ENCODE measurements around the gene REM2. TPM values are rescaled to one million over a fixed set of nuclear protein-coding genes. Genes with fewer than 3 reads are reported as not detected.

REM2 gene, protein sequence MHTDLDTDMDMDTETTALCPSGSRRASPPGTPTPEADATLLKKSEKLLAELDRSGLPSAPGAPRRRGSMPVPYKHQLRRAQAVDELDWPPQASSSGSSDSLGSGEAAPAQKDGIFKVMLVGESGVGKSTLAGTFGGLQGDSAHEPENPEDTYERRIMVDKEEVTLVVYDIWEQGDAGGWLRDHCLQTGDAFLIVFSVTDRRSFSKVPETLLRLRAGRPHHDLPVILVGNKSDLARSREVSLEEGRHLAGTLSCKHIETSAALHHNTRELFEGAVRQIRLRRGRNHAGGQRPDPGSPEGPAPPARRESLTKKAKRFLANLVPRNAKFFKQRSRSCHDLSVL
- total RNA-seq, result 0.43 TPM in 1 of 2 replicates, not detected in the other

DNA sequence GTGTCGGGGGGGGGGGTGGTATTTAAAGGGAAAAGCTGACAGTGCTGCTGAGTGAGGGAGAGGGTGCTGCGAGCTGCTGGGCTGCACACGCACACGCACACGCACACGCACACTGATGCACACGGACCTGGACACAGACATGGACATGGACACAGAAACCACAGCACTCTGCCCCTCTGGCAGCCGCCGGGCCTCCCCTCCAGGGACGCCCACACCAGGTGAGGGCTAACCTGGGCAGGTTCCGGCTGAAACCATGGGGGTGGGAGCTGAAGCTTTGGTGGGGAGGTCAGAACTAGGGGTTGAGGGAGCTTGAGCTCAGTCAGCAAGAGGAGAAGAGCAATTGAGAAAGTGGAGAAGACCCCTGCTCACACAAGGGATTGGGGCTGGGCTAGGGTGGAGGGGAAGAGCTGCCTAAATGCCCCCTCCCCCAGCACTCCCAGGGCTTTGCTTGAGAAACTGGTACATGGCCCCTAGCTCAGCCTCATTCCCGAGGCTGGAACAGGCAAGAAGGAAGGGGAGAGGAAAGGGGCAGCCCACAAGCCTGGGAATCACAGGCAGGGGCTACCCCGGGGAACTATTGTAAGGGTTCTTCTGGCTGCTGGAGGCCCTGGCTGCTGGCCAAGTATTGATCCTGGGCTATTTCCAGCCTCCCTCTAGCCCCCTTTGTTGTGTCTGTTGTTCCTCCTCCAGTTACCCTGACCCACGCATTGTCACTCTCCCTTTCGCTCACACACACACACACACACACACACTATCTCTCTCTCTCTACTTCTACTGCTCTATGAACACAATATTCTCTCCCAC lies at the start of gene REM2:
Gene REM2 (plus strand): TSS at position 50 of the 804 bp plus-strand sequence. CDS start 66 bp downstream, at position 116.

DNA sequence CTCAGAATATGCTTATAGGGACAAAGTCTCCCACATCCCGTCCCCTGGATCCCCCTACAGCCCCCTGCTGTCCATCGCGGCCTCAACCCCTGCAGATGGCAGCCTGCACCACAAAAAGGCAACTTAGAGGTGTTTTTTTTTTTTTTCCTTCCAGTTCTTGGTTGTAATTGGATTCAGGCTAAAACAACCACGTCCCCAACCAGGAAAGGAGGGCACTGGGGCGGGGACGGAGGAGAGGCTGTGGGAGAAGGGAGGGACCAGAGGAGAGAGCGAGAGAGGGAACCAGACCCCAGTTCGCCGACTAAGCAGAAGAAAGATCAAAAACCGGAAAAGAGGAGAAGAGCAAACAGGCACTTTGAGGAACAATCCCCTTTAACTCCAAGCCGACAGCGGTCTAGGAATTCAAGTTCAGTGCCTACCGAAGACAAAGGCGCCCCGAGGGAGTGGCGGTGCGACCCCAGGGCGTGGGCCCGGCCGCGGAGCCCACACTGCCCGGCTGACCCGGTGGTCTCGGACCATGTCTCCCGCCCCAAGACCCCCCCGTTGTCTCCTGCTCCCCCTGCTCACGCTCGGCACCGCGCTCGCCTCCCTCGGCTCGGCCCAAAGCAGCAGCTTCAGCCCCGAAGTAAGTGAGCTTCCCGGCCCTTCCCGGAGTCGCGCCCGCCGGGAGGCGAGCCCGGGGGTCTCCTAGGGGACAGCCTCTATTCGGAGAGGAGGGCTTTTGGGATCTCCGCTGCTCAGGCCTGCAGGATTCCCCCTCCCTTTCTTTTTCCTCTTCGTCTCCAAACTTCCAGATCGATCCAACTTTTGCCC lies 46.5 kb upstream of the REM2 start, which contains the start of gene MMP14:
Gene MMP14 (plus strand): TSS at position 285 of the 813 bp plus-strand sequence. CDS start 233 bp downstream, at position 518.

GRCh38 chr14:22871224-22872032 lies 11.6 kb upstream of the REM2 start, which contains the start of gene LRP10:
TSS of gene LRP10 (plus strand) at chr14:22871740. CDS start at chr14:22872304, 564 bp downstream.

DNA sequence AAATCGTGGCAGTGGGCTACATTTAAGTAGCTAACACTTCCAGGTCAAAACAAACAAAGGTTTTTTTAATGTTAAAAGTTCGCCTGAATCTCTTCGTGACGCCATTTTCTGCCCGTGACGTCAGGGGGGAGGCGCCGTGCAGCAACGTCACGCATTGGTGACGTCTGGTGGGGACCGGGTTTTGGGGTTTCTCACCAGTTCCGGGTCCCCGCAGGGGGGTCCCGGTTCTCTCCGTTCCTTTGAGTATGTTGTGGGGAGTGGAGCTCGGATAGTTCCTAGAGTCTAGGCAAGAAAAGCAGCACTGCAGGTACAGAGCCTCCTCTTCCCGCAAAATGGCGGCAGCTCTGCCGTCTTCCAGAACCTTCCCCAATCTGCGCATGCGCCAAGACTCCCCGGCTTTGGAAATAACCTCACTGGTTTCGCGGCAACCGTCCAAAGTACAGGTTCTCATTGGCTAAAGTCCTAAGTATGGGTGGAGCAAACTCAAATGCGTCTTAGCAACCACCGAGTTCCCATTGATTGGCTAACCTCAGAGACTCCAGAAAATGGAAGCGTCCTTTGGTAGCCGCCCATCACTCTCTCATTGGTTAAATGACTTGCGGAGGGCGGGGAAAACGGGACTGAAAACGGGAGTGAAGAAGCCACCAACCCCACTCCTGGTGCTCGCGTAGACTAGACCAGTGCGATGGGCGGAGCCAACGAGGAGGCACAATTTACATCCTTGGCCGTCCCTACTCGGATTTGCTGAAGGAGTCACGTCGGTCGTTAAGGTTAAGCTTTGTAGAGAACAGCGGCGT lies 36.0 kb downstream of the REM2 start, which contains the start of gene RBM23:
Gene RBM23 (minus strand): TSS at position 346 of the 797 bp plus-strand sequence.

GRCh38 chr14:22929104-22929960 lies 46.3 kb downstream of the REM2 start, which contains the start of gene PRMT5:
TSS of gene PRMT5 (minus strand) at chr14:22929376. CDS start at chr14:22929361, 15 bp downstream.

Other genes with a start within 250 kb of the REM2 start
- not detected in 2 replicates for gene OR6J1, start 238.9 kb upstream of the REM2 start, total RNA-seq
- 39.8 and 56.9 TPM in 2 replicates for gene OXA1L, start 116.5 kb upstream of the REM2 start, total RNA-seq
- gene SLC7A7, start 67.8 kb upstream of the REM2 start, total RNA-seq, result 0.43 and 3.1 TPM in 2 replicates
- 28.9 and 30.1 TPM in 2 replicates for gene MRPL52, start 53.3 kb upstream of the REM2 start, total RNA-seq
- gene MMP14, start 46.6 kb upstream of the REM2 start, total RNA-seq, result 151 and 263 TPM in 2 replicates
- 52.9 and 61.2 TPM in 2 replicates for gene LRP10, start 11.5 kb upstream of the REM2 start, total RNA-seq
- 48.9 and 70.8 TPM in 2 replicates for gene RBM23, start 35.9 kb downstream of the REM2 start, total RNA-seq
- 80.4 and 83.9 TPM in 2 replicates for gene PRMT5, start 46.2 kb downstream of the REM2 start, total RNA-seq
- 51.6 and 150 TPM in 2 replicates for gene HAUS4, start 73.9 kb downstream of the REM2 start, total RNA-seq
- 250 and 322 TPM in 2 replicates for gene AJUBA, start 99.3 kb downstream of the REM2 start, total RNA-seq
- gene C14orf93, start 126.9 kb downstream of the REM2 start, total RNA-seq, result 13.0 and 20.5 TPM in 2 replicates
- 186 and 259 TPM in 2 replicates for gene PSMB5, start 151.7 kb downstream of the REM2 start, total RNA-seq
- gene PSMB11, start 159.0 kb downstream of the REM2 start, total RNA-seq, result not detected in 2 replicates
- gene CDH24, start 174.3 kb downstream of the REM2 start, total RNA-seq, result 3.4 and 4.3 TPM in 2 replicates
- 25.8 and 31.8 TPM in 2 replicates for gene ACIN1, start 211.9 kb downstream of the REM2 start, total RNA-seq
- 27.7 and 43.1 TPM in 2 replicates for gene C14orf119, start 212.3 kb downstream of the REM2 start, total RNA-seq
- gene CIROP, start 221.8 kb downstream of the REM2 start, total RNA-seq, result not detected in 2 replicates
- not detected in 2 replicates for gene CEBPE, start 236.0 kb downstream of the REM2 start, total RNA-seq

Measured in tracheal epithelial cell (primary cell).